Caco-2 (cell line): ENCODE results near the gene PHF20. TPM values are rescaled to one million over a fixed set of nuclear protein-coding genes. Genes with fewer than 3 reads are reported as not detected.
A peak's percentile ranks its signal among the peaks of the same experiment; 100 is the strongest.

Source experiments
- BruUV-seq: library from RNA; stranded (reverse); fragments of 400-500 nt; replicated peaks from 2 replicates; lab custom pipeline; 2021; lab: Mats Ljungman, UMichigan
- CTCF ChIA-PET: fragments of 300-600 bp; sonication (Branson Sonifier 250); formaldehyde crosslinking; loops from one replicate; lab custom pipeline; 2022; ENCODE audit warnings: antibody characterized with exemption; lab: Charles Lee
- POLR2A ChIA-PET: fragments of 300-600 bp; sonication (Branson Sonifier 250); formaldehyde crosslinking; loops from one replicate; lab custom pipeline; 2022; ENCODE audit warnings: antibody characterized with exemption; lab: Charles Lee
- DNase-seq, 2 experiments: peaks; one replicate each; pipeline versions ENCODE4 v3.0.0 to v3.0.0-alpha.2; 2020 to 2022
- H3K27me3 ChIP-seq: replicated peaks from 2 replicates; pipeline ENCODE4 v1.6.0; 2011; ENCODE audit warnings: low read length; ENCODE audit not compliant: control insufficient read depth, insufficient read depth
- H3K36me3 ChIP-seq: 2 replicates; pipeline ENCODE4 v1.5.1; 2011; ENCODE audit warnings: low read length; ENCODE audit not compliant: control insufficient read depth, insufficient read depth
- H3K4me1 ChIP-seq: fragments of 250-450 bp; sonication (Bioruptor Pico); 2 replicates; pipeline ENCODE4 v1.5.1; 2020; ENCODE audit warnings: mild to moderate bottlenecking
- H3K4me3 ChIP-seq: 2 replicates; pipeline ENCODE4 v1.5.1; 2011; ENCODE audit warnings: low read depth, mild to moderate bottlenecking, control low read depth, low read length
- H3K9me3 ChIP-seq: fragments of 250-450 bp; sonication (Bioruptor Pico); 2 replicates; pipeline ENCODE4 v1.5.1; 2020; ENCODE audit warnings: mild to moderate bottlenecking, moderate library complexity
- H3K27ac Mint-ChIP-seq: one replicate; pipeline ENCODE4 v1.8.0; 2022; ENCODE audit warnings: mixed read lengths; ENCODE audit not compliant: unreplicated experiment
- H3K27me3 Mint-ChIP-seq: one replicate; pipeline ENCODE4 v1.8.0; 2022; ENCODE audit warnings: mixed read lengths; ENCODE audit not compliant: insufficient read depth, unreplicated experiment
- H3K36me3 Mint-ChIP-seq: one replicate; pipeline ENCODE4 v1.8.0; 2022; ENCODE audit warnings: mild to moderate bottlenecking, mixed read lengths; ENCODE audit not compliant: insufficient read depth, unreplicated experiment
- H3K4me1 Mint-ChIP-seq: one replicate; pipeline ENCODE4 v1.8.0; 2022; ENCODE audit warnings: low read depth, mixed read lengths; ENCODE audit not compliant: unreplicated experiment
- H3K4me3 Mint-ChIP-seq: one replicate; pipeline ENCODE4 v1.8.0; 2022; ENCODE audit warnings: mild to moderate bottlenecking, moderate library complexity, mixed read lengths; ENCODE audit not compliant: unreplicated experiment
- H3K9me3 Mint-ChIP-seq: one replicate; pipeline ENCODE4 v1.8.0; 2022; ENCODE audit warnings: mixed read lengths; ENCODE audit not compliant: unreplicated experiment
- CTCF ChIP-seq, 2 experiments: fragments of 200-600 bp in 1 of 2; IDR thresholded peaks; 1 replicate in 1 of 2; 2 replicates in 1 of 2; pipeline versions ENCODE4 v1.5.1 to v1.8.0; 2011 to 2022; ENCODE audit warnings: antibody characterized with exemption in 1 of 2, control low read depth in 1 of 2, inconsistent platforms in 1 of 2, low read depth in 1 of 2, low read length in 1 of 2, mild to moderate bottlenecking in 1 of 2, moderate library complexity in 1 of 2; ENCODE audit not compliant: insufficient read depth in 1 of 2, severe bottlenecking in 1 of 2, unreplicated experiment in 1 of 2
- intact Hi-C: fragments of 100-400 bp; cut with micrococcal nuclease; formaldehyde crosslinking; loops from one replicate; pipeline ENCODE4 v1.10.0; 2022; ENCODE audit not compliant: unreplicated experiment
- total RNA-seq: library from RNA; stranded (reverse); gene quantifications from 2 replicates; pipeline ENCODE4 v1.2.3, GENCODE V29; 2022

The PHF20 gene
- total RNA-seq, 1 experiment from 2014 or later, result 109 TPM

GRCh38 chr20:35729283-35729807 is 42.5 kb upstream of the PHF20 start:
- Mint-ChIP-seq H3K36me3 (peaks cover 99% of the 10 kb centered on the region), H3K27ac (peak overlapping the region; percentile 30), H3K9me3 (no peaks in the 10 kb centered on the region), H3K4me3 (no peak overlapping the region), H3K4me1 (peaks cover 49% of the 10 kb centered on the region), H3K27me3 (no peaks in the 10 kb centered on the region)
- ChIA-PET POLR2A (interaction anchor here (1.0 to 3.0 kb wide), 4 partner anchors 11 to 17 kb away, joined by 4 to 79 read pairs (median 16); partner anchors contain the start of gene RBM39), CTCF (no interaction called here)
- no peak overlapping the region for H3K4me3 ChIP-seq
- peaks cover 26% of the 10 kb centered on the region for H3K36me3 ChIP-seq
- TF ChIP-seq CTCF (IDR thresholded peaks at IDR 0.05; ENCODE audit: insufficient read depth in 1 of 2, low read depth in 1 of 2, low read length in 1 of 2, severe bottlenecking in 1 of 2, unreplicated experiment in 1 of 2), result no peak
- no peak for DNase-seq
- H3K27me3 ChIP-seq, result no peaks in the 10 kb centered on the region
- no peaks in the 10 kb centered on the region for H3K9me3 ChIP-seq
- H3K4me1 ChIP-seq, result peaks cover 49% of the 10 kb centered on the region
- BruUV-seq, result no TSS peak
- intact Hi-C loops, result no loop called here

- H3K4me1 ChIP-seq, result peaks cover 56% of the 10 kb centered on the region
- CTCF ChIA-PET, result interaction anchor here (0.9 to 1.9 kb wide), 3 partner anchors 10 to 154 kb away, joined by 3 to 12 read pairs (median 4); partner anchors contain the start of gene RBM39
- peaks cover 29% of the 10 kb centered on the region for H3K36me3 ChIP-seq
- H3K9me3 ChIP-seq, result no peaks in the 10 kb centered on the region
- H3K4me3 Mint-ChIP-seq, result no peak overlapping the region
- intact Hi-C loops, result no loop called here
- TF ChIP-seq CTCF (IDR thresholded peaks at IDR 0.05; ENCODE audit: insufficient read depth in 1 of 2, low read depth in 1 of 2, low read length in 1 of 2, severe bottlenecking in 1 of 2, unreplicated experiment in 1 of 2), result no peak
- peaks cover 99% of the 10 kb centered on the region for H3K36me3 Mint-ChIP-seq
- peak overlapping the region; percentile 30 for H3K27ac Mint-ChIP-seq
- no peak overlapping the region for H3K4me3 ChIP-seq
- no peaks in the 10 kb centered on the region for H3K27me3 Mint-ChIP-seq
- no peaks in the 10 kb centered on the region for H3K9me3 Mint-ChIP-seq
- BruUV-seq, result no TSS peak
- POLR2A ChIA-PET, result interaction anchor here (0.5 to 2.3 kb wide), 9 partner anchors 9 to 42 kb away, joined by 3 to 79 read pairs (median 6); partner anchors contain the start of genes NFS1, PHF20, RBM39 and ROMO1
- peaks cover 53% of the 10 kb centered on the region for H3K4me1 Mint-ChIP-seq
- H3K27me3 ChIP-seq, result no peaks in the 10 kb centered on the region
- DNase-seq, result no peak
Measured at GRCh38 chr20:35729836-35730582, 41.8 kb upstream of the PHF20 start.
